ENCODE results near the gene MRNIP. TPM values are rescaled to one million over a fixed set of nuclear protein-coding genes. Genes with fewer than 3 reads are reported as not detected.

The MRNIP gene
- total RNA-seq, 1 experiment from 2014 or later: 31.1 TPM

GRCh38 chr5:179814090-179814489, 44.5 kb downstream of the MRNIP start:
- no peak overlapping the region for H2BK12ac ChIP-seq (ENCODE audit: insufficient read length, low read depth, low read length)
- TF ChIP-seq CTCF (conservative IDR thresholded peaks at IDR 0.05): no peak

More at GRCh38 chr5:179814090-179814489, 44.5 kb downstream of the MRNIP start:
- WGBS (ENCODE audit: extremely low coverage, insufficient read length, low lambda C conversion rate): no CpG with 5 or more reads among the region's 3 CpGs
- Mint-ChIP-seq H3K27me3 (ENCODE audit: low read depth) (peaks cover 13% of the 10 kb centered on the region), H3K27ac (peak overlapping the region in 1 of 3 experiments; percentile 36; a peak in 1 of 7 replicates), H3K36me3 (ENCODE audit: insufficient read depth in 1 of 3, low read depth in 3 of 3) (peaks cover 5 to 38% (median 22%) of the 10 kb centered on the region in 3 experiments; a peak in 6 of 7 replicates), H3K9me3 (no peaks in the 10 kb centered on the region; a peak in 2 of 5 replicates), H3K4me3 (no peak overlapping the region; a peak in 1 of 5 replicates), H3K4me1 (peaks cover 29 to 30% of the 10 kb centered on the region in 2 experiments)
- Histone ChIP-seq H3K27me3 (ENCODE audit: insufficient read depth, low read length) (no peaks in the 10 kb centered on the region), H3K14ac (ENCODE audit: insufficient read depth, low read length) (no peak overlapping the region), H3K4me2 (ENCODE audit: insufficient read depth, insufficient read length, low read length) (no peak overlapping the region), H3K79me2 (ENCODE audit: insufficient read depth, low read length) (no peaks in the 10 kb centered on the region), H2BK5ac (ENCODE audit: insufficient read length, low read length) (no peak overlapping the region), H3K27ac (ENCODE audit: insufficient read length, low read depth, low read length) (no peak overlapping the region), H4K91ac (ENCODE audit: insufficient read length, low read depth, low read length) (no peak overlapping the region), H3K18ac (ENCODE audit: insufficient read length, low read depth, low read length) (no peak overlapping the region), H2BK15ac (ENCODE audit: low read depth, low read length) (no peak overlapping the region), H3K79me1 (ENCODE audit: insufficient read depth, low read depth, low read length, poor library complexity, severe bottlenecking) (no peaks in the 10 kb centered on the region), H3T11ph (ENCODE audit: low read length) (no peak overlapping the region), H2AK5ac (ENCODE audit: insufficient read length, low read length) (no peak overlapping the region), H4K8ac (replicated peaks; ENCODE audit: insufficient read length, low read depth, low read length) (no peak overlapping the region), H4K5ac (ENCODE audit: insufficient read length, low read depth, low read length) (no peak overlapping the region), H3K23ac (ENCODE audit: insufficient read length, low read depth, low read length) (no peak overlapping the region), H2BK120ac (ENCODE audit: low read depth, low read length, poor library complexity, severe bottlenecking) (no peak overlapping the region), H3K9me3 (ENCODE audit: control insufficient read depth, low read depth, low read length) (no peaks in the 10 kb centered on the region), H2BK20ac (ENCODE audit: low read depth, low read length, poor library complexity, severe bottlenecking) (no peak overlapping the region), H3K4ac (ENCODE audit: low read depth, low read length) (no peak overlapping the region), H3K23me2 (ENCODE audit: insufficient read length, low read depth, low read length, poor library complexity, severe bottlenecking) (peaks cover 16% of the 10 kb centered on the region), H3K4me1 (ENCODE audit: insufficient read depth, low read length) (no peaks in the 10 kb centered on the region; the same call in 1 of the 2 replicates), H2AFZ (ENCODE audit: low read length) (no peak overlapping the region), H4K20me1 (ENCODE audit: control insufficient read depth, insufficient read depth, insufficient read length) (no peaks in the 10 kb centered on the region), H3K9ac (ENCODE audit: extremely low read depth, insufficient read length, low read length) (no peak overlapping the region), H3K56ac (ENCODE audit: insufficient read length, low read depth, low read length) (no peak overlapping the region)
- no peak for DNase-seq

Data from H9 (cell line).